Measurements from ENCODE around the gene ACTBL2. TPM values are rescaled to one million over a fixed set of nuclear protein-coding genes. Genes with fewer than 3 reads are reported as not detected.
"Not testable (repeated sequence)": the region's sequence is repeated elsewhere in the genome, so short reads cannot be mapped to it uniquely, and the experiment has no call there.

ACTBL2 gene
- total RNA-seq, 1 donor from 2014 or later, result not detected

DNA sequence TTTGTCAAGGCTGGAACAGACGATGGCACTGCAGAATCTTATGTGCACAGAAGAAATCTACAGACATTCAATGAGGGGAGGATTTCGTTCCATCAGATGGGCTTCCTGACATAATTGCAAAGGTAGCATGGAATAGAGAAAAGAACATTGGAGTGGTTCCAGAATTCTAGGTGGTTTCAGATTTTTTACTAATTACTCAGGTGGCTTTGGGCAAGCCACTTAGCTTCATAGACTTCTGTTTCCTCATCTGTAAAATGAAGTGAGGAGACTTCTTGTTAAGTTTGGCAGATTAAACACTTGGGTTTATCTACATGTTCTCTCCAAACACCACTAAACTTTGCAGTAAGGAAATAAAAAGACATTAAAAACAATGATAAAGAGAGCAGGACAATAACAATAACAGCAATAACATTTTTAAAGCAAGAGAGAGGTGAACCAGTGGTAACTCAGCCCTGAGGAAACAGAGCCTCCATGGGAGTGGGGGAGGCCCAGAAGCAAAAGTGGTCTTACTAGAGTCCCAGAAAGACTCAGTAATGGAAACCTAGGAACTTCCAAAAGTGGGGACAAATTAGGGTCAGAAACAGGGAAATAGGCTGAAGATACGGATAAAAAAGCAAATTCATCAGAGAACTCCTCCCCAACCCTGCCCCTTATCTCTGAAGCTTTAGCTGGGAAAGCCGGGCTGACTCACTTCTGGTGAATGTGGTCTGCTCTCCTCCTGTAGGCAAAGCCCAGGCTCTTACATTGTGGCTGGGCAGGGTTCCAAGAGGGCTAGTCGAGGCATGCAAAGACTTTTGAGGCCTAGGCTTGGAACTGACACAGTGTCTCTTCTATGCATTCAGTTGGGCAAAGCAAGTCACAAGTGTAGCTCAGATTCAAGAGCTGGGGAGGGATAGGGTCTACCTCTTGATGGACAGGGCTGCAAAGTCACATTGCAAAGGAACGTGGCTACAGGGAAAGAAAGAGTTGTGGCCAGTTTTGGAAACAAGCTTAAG is 11.8 kb upstream of the ACTBL2 start:
- DNase-seq, result peak; percentile 62

DNA sequence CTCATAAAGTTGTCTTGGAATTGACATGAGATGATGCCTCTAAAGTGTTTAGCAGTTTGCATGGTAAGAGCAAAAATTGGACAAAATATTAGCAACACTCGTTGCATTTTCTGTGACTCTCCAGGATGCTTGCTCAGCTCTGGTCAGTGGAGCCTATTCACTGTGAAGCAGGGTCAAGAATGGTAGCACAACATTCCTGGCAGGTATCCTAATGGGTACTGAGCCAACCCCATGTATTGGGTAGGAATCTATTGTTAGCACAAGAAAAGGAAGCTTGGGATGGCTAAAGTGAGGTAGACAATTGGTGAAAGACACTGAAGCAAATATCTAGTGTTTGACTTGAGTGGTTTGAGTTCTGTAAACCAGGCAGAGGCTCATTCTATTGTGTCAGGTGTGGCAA is 10.4 kb upstream of the ACTBL2 start:
- no peak for DNase-seq

DNA sequence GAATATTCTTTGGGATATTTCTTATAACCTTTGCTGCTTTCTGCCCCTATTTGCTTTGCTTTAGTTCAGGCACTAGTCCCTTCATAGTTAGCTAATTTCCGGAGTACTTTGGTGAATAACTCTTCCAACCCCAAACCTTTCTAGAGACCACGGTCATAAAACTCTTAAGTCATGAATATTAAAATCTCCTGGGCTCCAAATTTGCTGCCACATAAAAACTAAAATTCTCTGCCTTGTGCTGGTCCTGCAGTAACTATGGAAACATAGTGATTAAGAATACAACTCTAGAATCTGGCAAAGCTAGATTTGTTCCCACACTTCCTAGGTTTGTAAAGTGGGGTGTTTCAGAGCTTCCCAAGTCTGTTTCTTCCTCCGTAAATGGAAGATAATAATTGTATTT is 10.0 kb upstream of the ACTBL2 start:
- no peak for DNase-seq

DNA sequence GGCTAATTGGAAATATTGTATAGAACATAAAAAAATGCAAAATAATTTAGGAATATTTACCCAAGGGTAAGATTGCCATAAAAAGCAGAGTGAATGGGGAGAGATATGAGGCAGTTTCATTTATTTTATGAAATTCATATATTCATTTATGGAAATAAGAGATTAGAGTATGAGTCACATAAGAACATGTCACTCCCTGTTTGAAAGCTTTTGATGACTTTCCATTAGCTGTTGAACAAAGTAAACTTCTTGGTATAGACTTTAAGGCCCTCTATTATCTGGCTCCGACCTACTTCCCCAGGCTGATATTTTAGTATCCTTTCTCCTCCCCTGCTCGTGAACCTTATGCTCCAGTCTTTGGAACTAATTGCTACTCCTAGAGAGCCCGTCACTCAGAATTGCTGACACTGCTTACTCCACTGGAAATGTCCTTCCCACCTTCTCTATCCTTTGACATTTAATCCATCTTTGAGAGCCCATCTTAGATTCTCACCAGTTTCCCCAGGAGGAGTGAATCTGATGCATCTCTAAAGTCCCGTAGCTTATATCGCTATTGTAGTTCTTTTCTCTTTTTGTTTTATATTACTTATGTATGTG is 8.9 kb upstream of the ACTBL2 start:
- no peak for DNase-seq

DNA sequence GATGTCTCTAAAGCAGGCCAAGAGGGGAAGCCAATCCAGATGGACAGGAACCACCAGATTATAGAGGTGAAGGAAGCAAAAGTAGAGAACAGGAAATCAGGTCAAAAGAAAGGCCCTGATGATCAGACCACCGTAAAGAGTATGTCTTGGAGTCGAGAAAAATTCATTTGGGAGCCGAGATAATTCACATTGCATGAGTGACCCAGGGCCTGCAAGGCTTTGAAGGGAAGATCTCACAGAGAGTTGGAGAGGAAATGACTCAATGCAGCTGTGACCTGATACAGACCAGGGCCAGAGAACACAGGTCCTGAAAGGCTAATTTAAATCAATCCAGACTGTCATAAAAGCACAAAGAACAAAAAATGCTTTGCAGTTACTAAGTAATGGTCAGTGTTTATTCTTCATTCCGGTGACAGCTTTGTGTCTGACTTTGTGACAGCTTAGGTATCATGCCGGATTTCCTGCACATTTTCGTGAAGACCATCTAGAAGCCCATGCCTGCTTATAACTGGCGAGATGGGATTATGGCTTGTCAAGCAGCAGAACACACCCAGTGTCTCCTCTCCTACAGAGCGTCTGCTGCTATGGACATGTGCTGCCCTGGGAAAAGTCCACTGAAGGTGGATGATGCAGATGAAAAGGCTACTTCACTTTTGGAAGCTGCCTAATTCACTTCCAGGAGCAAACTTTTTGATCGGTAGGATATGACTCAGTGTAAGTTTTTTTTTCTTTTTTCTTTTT is 5.8 kb upstream of the ACTBL2 start:
- DNase-seq, result peak; percentile 39

DNA sequence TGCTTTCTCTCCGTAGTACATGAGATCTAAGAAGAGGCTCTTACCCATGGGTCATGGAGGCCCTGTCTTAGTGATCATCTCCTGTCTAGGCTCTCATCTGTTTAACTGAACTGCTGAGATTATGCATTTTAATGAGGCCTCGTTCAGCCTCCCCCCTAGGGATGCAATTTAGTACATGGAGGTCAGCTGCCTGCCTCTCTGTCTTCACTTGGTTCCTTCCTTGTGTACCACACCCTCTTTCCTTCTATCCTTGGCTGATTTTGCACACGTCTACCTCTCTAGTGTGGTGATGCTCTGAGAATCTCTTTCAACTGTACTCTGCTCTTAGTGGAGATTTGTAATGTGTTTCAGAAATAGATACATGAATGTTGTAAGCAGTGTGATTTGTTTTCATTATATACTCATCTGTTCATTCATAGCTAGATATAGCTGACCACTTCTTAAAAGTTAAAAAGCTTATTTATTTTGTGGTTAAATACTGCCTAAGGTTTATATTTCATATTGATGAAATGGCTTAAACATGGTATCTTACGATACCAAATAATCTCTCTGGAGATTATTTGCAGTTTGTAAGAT is 3.5 kb upstream of the ACTBL2 start:
- no peak for DNase-seq

DNA sequence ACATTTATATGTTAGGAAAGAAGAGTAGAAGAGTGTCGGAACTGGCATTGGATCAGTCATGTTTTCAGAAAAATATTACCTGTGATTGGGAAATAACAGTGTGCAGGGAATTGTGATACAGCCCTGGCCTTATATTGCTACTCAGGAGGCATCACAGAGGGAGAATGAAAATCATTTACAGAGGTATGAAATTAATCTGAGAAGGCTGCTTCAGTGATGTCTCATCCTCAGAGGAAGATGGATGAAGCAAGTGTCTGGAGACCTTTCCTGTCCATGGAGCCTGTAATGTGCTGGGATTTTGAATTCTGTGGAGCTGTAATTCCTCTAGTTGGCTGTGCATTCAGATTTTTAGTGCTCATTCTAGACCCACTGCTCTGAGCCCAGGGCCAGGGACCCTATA is 3.8 kb downstream of the ACTBL2 start:
- DNase-seq, result no peak

DNA sequence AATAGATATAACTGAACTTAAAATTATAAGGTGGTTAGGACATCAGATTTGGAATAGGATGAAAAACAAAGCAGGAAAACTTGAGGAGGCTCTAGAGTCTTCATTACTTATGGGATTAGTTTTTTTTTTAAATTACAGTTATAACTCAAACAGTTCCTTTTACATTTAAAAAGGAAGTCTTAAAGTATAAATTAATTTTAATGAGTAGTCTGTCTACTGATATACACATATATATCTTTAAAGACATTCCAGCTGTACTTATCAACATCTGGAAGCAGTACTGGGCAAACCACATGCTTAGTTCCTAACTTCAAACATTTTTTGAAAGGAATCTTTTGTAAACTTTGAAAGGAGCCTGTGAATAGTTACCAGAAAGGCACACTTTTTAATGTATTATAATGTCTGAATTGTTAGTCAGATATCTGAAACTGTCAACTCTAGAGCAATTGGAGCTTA is 6.0 kb downstream of the ACTBL2 start:
- DNase-seq, result no peak

DNA sequence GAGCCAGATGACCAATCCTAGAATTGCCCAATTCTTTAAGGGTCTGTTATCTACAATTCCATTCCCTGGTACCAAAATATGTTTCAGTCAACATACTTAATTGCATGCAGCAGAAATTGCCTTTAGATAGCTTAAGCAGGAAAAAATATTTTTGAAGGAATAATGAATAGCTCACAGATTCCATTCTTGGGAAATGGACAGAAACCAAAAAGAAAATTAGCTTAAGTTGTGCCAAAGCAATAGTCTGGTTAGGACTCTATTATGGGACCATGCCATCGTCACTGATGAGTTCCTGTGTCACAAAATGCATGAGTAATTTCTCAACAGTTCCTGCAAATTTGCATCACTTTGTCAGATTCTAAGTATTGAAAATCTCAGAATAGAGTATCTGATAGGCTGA is 12.3 kb downstream of the ACTBL2 start:
- DNase-seq, result no peak

DNA sequence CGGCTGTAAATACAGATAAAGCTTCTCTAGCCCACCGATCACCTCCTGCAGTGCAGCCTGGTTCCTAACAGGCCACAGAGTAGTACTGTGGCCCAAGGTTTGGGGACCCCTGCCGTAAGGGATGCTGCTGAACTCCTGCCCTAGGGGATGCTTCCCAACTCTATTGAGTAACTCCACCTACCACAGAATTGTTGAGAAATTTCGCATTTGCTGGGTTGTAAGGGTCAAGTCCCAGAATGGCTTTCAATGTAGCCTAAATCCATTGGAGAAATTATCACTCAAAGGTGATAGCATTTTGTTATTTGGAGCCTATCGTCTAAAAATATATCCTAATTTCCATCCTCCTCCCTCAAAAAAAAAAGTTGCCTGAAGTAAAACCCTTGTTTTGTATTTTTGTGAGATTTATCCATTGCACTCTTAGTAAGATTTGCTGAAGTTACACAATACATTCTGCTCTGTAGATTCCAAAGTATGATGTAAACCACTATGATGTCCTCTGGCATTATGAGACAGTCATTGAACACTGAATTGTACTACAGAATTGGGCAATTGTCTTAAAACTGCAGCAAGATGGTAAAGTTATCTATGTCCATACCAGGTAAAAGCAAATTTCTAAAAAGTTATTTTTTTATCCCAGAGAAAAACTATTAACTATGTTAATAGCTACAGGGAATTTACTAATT is 14.0 kb downstream of the ACTBL2 start:
- no peak for DNase-seq

DNA sequence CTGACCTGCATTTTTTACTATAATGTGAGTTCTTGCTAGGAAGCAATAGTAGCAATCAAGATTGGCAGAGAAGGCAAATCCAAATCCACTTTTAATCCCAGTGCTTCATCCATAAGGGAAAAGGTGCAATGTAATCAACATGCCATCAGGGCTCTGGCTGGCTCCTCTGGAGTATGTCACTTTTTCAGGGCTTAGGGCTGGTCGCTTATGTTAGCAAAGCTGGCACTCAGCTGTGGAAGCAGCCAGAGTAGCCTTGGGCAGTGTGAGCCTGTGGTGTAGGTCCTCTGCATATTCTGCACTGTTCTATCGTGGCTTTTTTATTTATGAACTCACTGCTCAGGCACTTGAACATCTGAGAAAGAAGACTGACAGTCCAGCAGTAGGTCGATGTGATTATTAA is 16.1 kb downstream of the ACTBL2 start:
- no peak for DNase-seq

DNA sequence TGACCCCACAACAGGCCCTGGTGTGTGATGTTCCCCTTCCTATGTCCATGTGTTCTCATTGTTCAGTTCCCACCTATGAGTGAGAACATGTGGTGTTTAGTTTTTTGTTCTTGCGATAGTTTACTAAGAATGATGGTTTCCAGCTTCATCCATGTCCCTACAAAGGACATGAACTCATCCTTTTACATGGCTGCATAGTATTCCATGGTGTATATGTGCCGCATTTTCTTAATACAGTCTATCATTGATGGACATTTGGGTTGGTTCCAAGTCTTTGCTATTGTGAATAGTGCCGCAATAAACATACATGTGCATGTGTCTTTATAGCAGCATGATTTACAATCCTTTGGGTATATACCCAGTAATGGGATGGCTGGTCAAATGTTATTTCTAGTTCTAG is 22.6 kb downstream of the ACTBL2 start:
- not testable (repeated sequence) for DNase-seq

DNA sequence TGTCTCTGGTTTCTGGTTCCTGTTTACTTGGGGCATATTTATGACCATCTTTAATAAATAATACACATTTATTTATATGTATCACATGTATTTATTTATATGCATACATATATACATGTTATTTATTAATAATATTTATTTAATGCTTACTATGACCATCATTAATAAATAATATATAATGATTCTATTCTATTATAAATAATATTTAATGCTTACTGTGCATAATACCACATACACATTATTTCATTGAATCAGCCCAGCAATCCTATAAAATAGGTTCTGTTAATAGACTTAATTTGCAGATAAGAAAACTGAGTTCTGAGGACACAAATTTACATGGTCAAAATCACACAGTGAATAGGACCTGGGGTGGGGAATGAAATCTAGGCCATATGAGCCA is 24.2 kb downstream of the ACTBL2 start:
- no peak for DNase-seq

DNA sequence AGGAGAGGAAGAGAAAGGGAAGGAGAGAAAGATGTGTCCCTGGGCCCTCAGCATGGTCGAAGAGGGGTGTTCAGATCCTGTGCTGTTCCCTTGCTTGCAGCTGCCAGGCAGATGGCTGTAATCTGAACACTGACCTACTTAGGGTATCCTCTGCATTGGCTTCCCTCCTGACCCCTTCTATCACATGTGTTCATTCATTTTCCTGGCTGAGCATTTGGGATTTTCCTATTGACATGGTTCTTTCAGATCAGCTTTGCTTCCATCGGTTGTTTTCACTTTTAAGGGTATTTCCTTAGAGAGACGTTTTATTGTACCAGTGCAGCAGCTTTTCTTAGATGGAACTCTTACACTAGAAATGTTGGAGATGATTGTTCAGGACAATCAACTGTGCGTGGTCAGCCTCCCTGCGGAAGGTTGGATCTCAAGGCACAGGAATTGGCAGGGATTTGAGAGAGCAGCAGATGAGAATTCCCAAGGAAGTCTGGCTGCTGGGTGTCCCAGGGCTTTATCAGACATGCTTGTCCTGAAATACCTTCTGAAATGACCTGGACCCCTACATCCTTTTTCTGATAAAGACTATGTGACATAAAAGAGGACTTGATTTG is 26.0 kb downstream of the ACTBL2 start:
- DNase-seq, result peak; percentile 56

DNA sequence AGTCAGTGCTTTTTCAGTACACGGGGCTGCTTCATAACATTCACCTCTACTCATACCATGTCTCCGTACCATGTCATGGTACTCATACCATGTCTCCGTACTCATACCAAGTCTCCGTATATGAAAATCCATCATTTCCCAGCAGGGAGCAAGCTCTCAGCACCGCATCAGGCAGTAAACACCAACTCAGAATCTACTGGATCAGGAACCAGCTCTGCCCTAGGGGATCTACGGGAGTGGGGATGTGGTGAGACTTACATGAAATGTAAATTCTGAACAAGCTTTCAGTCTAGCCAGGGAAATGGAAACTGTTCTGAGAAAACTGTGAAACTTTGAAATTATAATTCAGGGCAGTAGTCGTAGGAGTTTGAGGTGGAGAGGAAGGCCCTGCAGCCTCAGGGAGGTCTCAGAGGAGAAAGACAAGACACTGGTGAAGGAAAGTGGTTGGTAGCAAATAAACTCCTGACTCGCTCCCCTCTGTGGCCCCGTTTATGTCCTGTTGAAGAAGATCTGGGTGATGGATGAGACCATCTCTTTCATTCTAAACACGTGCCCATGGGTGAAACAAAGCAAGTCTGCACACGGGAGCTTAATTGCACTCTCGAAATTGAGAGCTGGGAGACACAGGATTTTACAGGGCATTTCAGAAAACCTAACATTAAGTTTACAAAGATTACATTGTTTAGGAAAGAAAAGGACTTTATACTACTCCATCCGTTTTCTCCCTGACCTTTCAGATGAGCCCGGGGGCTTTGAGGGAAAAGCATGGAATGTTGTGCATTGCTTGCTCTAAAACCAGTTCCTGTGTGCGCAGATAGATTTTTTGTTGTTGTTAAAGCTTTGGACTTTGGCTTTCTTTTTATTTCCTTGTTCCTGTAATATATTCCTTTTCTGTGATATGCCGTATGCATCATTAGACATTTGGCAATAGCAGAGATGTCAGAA is 26.8 kb downstream of the ACTBL2 start:
- DNase-seq, result no peak

DNA sequence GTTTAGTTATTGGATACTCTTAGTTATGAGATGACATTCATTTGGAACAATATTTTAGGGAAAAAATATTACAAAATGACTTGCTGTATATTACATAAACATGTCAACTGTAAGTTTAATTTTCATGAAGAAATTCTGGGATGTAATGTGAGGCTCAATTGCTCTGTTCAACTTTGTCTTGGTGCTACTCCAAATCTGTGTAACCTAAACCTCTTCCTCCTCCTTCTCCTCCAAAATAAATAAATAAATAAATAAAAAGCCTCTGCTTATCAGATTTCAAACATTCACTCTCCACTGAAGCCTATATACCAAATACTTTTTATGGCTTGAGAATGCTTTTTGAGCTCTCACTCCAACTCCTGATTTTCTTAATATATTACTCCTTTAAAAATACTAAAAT is 27.7 kb downstream of the ACTBL2 start:
- no peak for DNase-seq

DNA sequence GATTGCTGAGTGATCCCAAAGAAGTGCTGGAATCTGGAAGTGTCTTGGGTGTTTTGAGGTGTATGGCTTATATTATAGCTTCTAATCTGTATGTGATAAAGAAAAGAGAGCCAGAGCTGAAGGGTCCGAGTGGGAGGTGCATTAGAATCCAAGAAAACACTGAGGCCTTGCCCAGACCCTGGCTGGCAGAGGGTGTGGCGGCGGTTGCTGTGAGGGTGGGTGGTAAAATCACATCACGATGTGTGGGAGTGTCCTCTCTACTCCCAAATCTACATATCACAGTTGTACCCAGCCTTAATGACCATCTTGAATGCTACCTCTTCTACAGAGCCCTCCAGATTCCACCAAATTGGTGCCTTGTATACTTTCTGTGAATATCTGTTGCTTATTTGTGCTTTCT is 28.9 kb downstream of the ACTBL2 start:
- DNase-seq, result no peak

DNA sequence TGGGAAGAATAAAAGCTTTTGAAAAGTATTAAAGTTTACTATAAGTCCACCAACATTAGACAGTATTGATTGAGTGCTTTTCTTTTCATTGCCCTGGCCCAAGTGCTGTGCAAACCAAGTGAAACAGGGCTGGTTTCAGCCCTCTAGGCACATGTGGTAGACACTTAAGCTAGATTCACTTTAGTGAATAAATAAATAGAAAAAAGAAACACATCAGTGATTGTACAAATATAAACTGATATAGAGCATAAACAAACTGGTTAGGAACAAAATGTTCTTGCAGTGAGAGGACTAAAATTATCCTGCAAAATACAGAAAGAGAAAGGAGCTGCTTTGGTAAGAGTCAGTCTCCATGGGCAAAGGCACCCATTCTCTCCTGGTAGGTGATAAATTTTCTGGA is 29.7 kb downstream of the ACTBL2 start:
- no peak for DNase-seq

DNA sequence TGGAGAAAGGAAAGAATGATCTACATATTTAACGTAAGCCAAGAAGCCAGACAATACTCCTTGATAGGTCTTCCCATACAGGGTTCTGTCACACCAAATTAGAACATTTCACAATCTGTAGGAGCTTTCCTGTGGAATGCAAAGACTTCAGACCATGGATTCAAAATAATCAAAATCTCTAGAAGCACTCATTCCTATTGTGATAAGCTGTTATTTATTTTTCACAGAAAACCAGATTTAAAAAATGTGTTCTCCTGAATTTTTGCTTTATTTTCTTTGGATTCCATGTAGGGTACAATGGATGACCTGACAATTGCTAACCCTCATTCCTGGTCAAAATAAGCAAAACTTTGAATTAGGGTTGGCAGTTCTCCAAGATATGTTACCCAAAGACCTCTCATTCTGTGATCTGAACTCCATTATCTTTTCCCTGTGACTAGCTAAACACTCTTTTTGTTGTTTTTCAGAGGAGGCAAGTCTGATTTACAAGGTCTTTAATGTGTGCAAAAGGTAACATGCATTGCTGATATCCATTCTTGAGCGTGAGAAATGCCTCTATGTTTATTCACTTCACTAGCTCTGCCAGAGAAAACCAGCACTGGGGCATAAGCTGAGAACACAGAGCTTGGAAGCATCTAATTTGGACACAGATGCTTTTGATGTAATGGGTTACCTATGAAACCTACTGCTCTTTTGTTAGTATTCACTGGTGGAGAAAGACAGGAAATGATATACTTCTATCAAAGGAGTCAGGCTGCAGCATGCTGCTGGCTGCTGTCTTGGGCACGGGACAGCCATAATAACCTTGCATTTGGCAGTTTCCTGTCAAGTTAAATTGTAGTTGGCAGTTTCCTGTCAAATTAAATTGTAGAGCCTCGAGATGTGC is 31.4 kb downstream of the ACTBL2 start:
- no peak for DNase-seq
